Upper lobe of left lung (tissue), 6 donors: ENCODE data around the gene FAM217A. TPM values are rescaled to one million over a fixed set of nuclear protein-coding genes. Genes with fewer than 3 reads are reported as not detected.

ENCODE experiments used
- ATAC-seq, 2 donors: fragments of 200-7000 bp; cut with Tn5 transposase; one replicate each; pipeline ENCODE4 v1.9.1; 2022; ENCODE audit warnings: mild to moderate bottlenecking in 2 of 2, moderate library complexity in 2 of 2; ENCODE audit not compliant: low FRiP score in 2 of 2
- DNase-seq, 2 donors: peaks; one replicate each; pipeline ENCODE4 v3.0.0-alpha.2; 2019 to 2020
- H3K27ac ChIP-seq, 4 donors: fragments of 200-600 bp; sonication (generic); one replicate each; pipeline ENCODE4 v1.5.1; 2016 to 2019
- H3K27me3 ChIP-seq, 4 donors: fragments of 200-600 bp; sonication (generic); one replicate each; pipeline ENCODE4 v1.5.1; 2017 to 2019
- H3K36me3 ChIP-seq, 4 donors: fragments of 200-600 bp; sonication (generic); one replicate each; pipeline ENCODE4 v1.5.1; 2016 to 2019
- H3K4me1 ChIP-seq, 4 donors: fragments of 200-600 bp; sonication (generic); one replicate each; pipeline ENCODE4 v1.5.1; 2018 to 2019
- H3K4me3 ChIP-seq, 4 donors: fragments of 200-600 bp; sonication (generic); one replicate each; pipeline ENCODE4 v1.5.1; 2017 to 2019; ENCODE audit warnings: mild to moderate bottlenecking in 2 of 4, moderate library complexity in 1 of 4
- H3K9me3 ChIP-seq, 4 donors: fragments of 200-600 bp; sonication (generic); one replicate each; pipeline ENCODE4 v1.5.1; 2018 to 2019
- CTCF ChIP-seq, 6 experiments: fragments of 450-650 bp in 4 of 6; fragments of 200-600 bp in 2 of 6; sonication (generic) in 2 of 6; IDR thresholded peaks; one replicate each; pipeline ENCODE4 v1.5.1; 2016 to 2019; ENCODE audit warnings: antibody characterized with exemption in 6 of 6
- EP300 ChIP-seq, 4 donors: sonication (generic); formaldehyde crosslinking; IDR thresholded peaks; one replicate each; pipeline ENCODE4 v1.5.1; 2017; ENCODE audit warnings: antibody characterized with exemption in 4 of 4, control low read depth in 2 of 4
- POLR2A ChIP-seq, 4 donors: fragments of 450-650 bp; IDR thresholded peaks; one replicate each; pipeline ENCODE4 v1.5.1; 2016 to 2017; ENCODE audit warnings: antibody characterized with exemption in 4 of 4, mild to moderate bottlenecking in 2 of 4
- POLR2AphosphoS5 ChIP-seq, 2 donors: sonication (generic); formaldehyde crosslinking; IDR thresholded peaks; one replicate each; pipeline ENCODE4 v1.5.1; 2017; ENCODE audit warnings: antibody characterized with exemption in 2 of 2
- WGBS, 2 donors: methylation state at CpG; one replicate each; pipeline ENCODE4 v1.1.5; 2017 to 2018; 5-methylcytosine and 5-hydroxymethylcytosine counted together
- total RNA-seq, 6 donors: library from RNA; depleted of rRNA in 4 of 6; stranded (reverse); fragments of >200 nt in 4 of 6; gene quantifications; one replicate each; pipeline versions ENCODE4 v1.1.0 to v1.2.1, GENCODE V29; 2016 to 2021
- donor health status: DM: no; HTN: no; CAD: no; lungs with moderate emphysema.
- donor health status: DM: no; HTN: yes; CAD: no; lungs with severe emphysema.

Gene FAM217A, protein sequence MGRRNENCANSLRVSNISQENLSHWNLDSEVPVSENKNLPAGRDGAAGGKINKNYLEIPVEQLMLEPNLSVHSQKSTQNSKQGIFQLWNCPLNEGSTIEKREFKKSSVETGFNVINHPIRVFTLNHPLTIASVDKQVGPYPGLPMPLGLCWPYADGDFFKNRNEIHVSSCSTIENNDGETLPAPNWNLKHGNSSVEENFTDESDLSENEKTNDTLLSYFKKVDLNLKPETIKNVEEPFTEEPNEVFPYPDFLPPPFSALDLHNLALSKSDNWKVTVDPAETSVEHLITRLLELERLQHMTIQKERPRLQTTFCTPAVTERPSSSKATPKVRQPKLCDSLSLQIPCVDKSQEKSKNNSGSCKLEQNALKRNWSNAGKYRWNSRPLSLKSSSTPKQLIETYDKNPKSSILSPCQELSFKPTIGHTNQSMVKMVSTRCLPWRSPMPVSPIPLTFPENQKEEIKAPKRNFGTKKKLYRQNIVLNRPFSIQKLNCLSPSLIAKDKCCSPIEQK
- not detected for total RNA-seq

- H3K36me3 ChIP-seq: no peaks in the 10 kb centered on the region
- peaks cover 0 to 10% (median 4%) of the 10 kb centered on the region in 4 donors for H3K27me3 ChIP-seq
- no peaks in the 10 kb centered on the region for H3K4me1 ChIP-seq
- peak in 1 of 2 donors; percentile 80 for DNase-seq
- TF ChIP-seq POLR2A (IDR thresholded peaks at IDR 0.05): no peak
- TF ChIP-seq POLR2AphosphoS5 (IDR thresholded peaks at IDR 0.05): no peak
- no peak for TF ChIP-seq EP300 (IDR thresholded peaks at IDR 0.05)
- TF ChIP-seq CTCF (IDR thresholded peaks at IDR 0.05): no peak
- WGBS, 2 donors: 36 to 83% methylated on average over 25 to 42 of the region's 91 CpGs
- no peak for ATAC-seq
- no peak within 1 kb of the TSS for H3K27ac ChIP-seq
- no peaks in the 10 kb centered on the region for H3K9me3 ChIP-seq
- no peak within 1 kb of the TSS for H3K4me3 ChIP-seq
Measured at GRCh38 chr6:4078691-4079471, at the start of gene FAM217A. TSS of gene FAM217A (minus strand) at chr6:4079137. CDS start at chr6:4077414, 1,723 bp downstream.

DNA sequence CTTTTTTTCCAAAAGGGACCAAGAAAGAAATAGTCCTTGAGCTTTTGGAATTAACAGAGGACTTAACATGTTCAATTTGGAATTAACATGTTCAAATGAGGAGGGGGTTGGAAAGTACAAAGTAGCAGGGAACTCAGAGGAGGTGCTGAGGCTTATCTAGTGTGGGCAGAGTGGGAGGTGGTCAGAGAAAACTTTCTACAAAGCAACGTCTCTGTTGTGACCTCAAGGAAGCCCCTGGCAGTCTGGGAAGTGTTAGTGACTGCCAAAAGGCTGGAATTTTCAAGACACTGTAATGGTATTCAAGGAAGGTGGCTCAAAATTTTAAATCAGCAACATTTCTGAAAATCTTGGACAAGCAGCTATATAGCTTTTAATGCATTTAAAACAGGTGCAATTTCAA, 49.1 kb upstream of the FAM217A start:
- H3K9me3 ChIP-seq: no peaks in the 10 kb centered on the region
- H3K4me1 ChIP-seq: peaks cover 0 to 2% (median 0%) of the 10 kb centered on the region in 4 donors
- no peak overlapping the region for H3K4me3 ChIP-seq
- H3K27me3 ChIP-seq: no peaks in the 10 kb centered on the region
- no peak for DNase-seq
- WGBS, 2 donors: 50 to 83% methylated on average over 1 of the region's 1 CpG
- H3K27ac ChIP-seq: no peak overlapping the region
- H3K36me3 ChIP-seq: peaks cover 0 to 86% (median 40%) of the 10 kb centered on the region in 4 donors
- TF ChIP-seq POLR2AphosphoS5 (IDR thresholded peaks at IDR 0.05) (no peak), EP300 (IDR thresholded peaks at IDR 0.05) (no peak), POLR2A (IDR thresholded peaks at IDR 0.05) (no peak), CTCF (IDR thresholded peaks at IDR 0.05) (no peak)
- no peak for ATAC-seq

- H3K9me3 ChIP-seq: no peaks in the 10 kb centered on the region
- TF ChIP-seq POLR2AphosphoS5 (IDR thresholded peaks at IDR 0.05) (no peak), POLR2A (IDR thresholded peaks at IDR 0.05) (no peak), CTCF (IDR thresholded peaks at IDR 0.05) (no peak), EP300 (IDR thresholded peaks at IDR 0.05) (no peak)
- H3K27me3 ChIP-seq: no peaks in the 10 kb centered on the region
- 89 to 91% methylated on average over 7 to 8 of the region's 8 CpGs for WGBS, 2 donors
- peak in 1 of 2 donors; percentile 86 for ATAC-seq
- no peaks in the 10 kb centered on the region for H3K4me1 ChIP-seq
- no peak overlapping the region for H3K27ac ChIP-seq
- no peak for DNase-seq
- peaks cover 0 to 99% (median 48%) of the 10 kb centered on the region in 4 donors for H3K36me3 ChIP-seq
- no peak overlapping the region for H3K4me3 ChIP-seq
Measured at GRCh38 chr6:4125933-4126864, 47.3 kb upstream of the FAM217A start.

- Histone ChIP-seq H3K36me3 (peaks cover 0 to 99% (median 53%) of the 10 kb centered on the region in 4 donors), H3K4me1 (no peaks in the 10 kb centered on the region), H3K9me3 (no peaks in the 10 kb centered on the region), H3K27ac (no peak overlapping the region), H3K27me3 (no peaks in the 10 kb centered on the region), H3K4me3 (no peak overlapping the region)
- no peak for DNase-seq
- no peak for TF ChIP-seq POLR2A (IDR thresholded peaks at IDR 0.05)
- TF ChIP-seq POLR2AphosphoS5 (IDR thresholded peaks at IDR 0.05): no peak
- no peak for TF ChIP-seq CTCF (IDR thresholded peaks at IDR 0.05)
- TF ChIP-seq EP300 (IDR thresholded peaks at IDR 0.05): no peak
- 96 to 97% methylated on average over 4 to 5 of the region's 5 CpGs for WGBS, 2 donors
- peak in 1 of 2 donors; percentile 32 for ATAC-seq
Measured at GRCh38 chr6:4125500-4125899, 46.6 kb upstream of the FAM217A start.
